GM12873 (cell line): ENCODE measurements around the gene JCHAIN.

Experiments
- CTCF ChIP-seq: IDR thresholded peaks from 2 replicates; pipeline ENCODE4 v1.5.1; 2012; ENCODE audit warnings: low read depth, mild to moderate bottlenecking, moderate library complexity, low read length, control low read depth; ENCODE audit not compliant: insufficient read depth; ENCODE audit errors: missing control alignments

Gene JCHAIN

GRCh38 chr4:70701271-70701670 lies 35.0 kb upstream of the JCHAIN start:
- TF ChIP-seq CTCF, result no peak

- TF ChIP-seq CTCF, result no peak
Observed at GRCh38 chr4:70700712-70701111, 34.4 kb upstream of the JCHAIN start.

- TF ChIP-seq CTCF, result no peak
Observed at GRCh38 chr4:70691661-70692060, 25.4 kb upstream of the JCHAIN start.

- no peak for TF ChIP-seq CTCF
Observed at GRCh38 chr4:70688795-70689231, 22.5 kb upstream of the JCHAIN start.

- peak; percentile 98 for TF ChIP-seq CTCF
Observed at GRCh38 chr4:70687821-70688794, 21.8 kb upstream of the JCHAIN start, which contains the start of gene UTP3. Gene UTP3, plus strand, starts transcription at chr4:70688532. Its CDS starts 146 bp downstream, at chr4:70688678.

GRCh38 chr4:70687392-70687791 lies 21.1 kb upstream of the JCHAIN start:
- no peak for TF ChIP-seq CTCF

- no peak for TF ChIP-seq CTCF
Observed at GRCh38 chr4:70681704-70682103, 15.4 kb upstream of the JCHAIN start.
